Breast epithelium (tissue), 3 donors: Measurements from ENCODE around the gene CDH23.

Experiments
- POLR2AphosphoS5 ChIP-seq, 3 donors: sonication (generic); formaldehyde crosslinking; IDR thresholded peaks; one replicate each; pipeline ENCODE4 v1.6.1; 2017; ENCODE audit warnings: antibody characterized with exemption in 3 of 3
- TF ChIP-seq, protein P1 (sequence below), 3 donors: fragments of 450-650 bp; IDR thresholded peaks; one replicate each; pipeline ENCODE4 v1.5.1; 2016 to 2017; ENCODE audit warnings: antibody characterized with exemption in 3 of 3, mild to moderate bottlenecking in 3 of 3, moderate library complexity in 3 of 3

DNA sequence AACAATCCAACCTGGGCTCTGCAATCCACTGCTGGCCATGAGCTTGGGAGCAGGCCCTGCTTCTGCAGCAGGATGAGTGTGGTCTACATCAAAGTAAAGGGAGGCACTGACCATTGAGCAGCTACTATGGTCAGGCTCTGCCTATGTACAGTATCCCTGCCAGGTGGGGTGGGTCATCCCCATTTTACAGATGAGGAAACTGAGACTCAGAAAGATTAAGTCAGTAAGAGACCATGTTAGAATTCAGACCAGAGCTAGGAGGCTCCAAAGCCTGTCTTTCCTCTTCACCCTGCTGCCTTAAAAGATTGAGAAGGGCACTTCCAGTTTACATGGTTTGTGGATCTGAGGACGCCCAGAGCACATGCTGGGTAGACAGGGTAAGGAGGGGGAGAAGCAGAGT lies 27.1 kb upstream of the CDH23 start:
- TF ChIP-seq POLR2AphosphoS5 (IDR thresholded peaks at IDR 0.05) = no peak
- TF ChIP-seq, protein P1, sequence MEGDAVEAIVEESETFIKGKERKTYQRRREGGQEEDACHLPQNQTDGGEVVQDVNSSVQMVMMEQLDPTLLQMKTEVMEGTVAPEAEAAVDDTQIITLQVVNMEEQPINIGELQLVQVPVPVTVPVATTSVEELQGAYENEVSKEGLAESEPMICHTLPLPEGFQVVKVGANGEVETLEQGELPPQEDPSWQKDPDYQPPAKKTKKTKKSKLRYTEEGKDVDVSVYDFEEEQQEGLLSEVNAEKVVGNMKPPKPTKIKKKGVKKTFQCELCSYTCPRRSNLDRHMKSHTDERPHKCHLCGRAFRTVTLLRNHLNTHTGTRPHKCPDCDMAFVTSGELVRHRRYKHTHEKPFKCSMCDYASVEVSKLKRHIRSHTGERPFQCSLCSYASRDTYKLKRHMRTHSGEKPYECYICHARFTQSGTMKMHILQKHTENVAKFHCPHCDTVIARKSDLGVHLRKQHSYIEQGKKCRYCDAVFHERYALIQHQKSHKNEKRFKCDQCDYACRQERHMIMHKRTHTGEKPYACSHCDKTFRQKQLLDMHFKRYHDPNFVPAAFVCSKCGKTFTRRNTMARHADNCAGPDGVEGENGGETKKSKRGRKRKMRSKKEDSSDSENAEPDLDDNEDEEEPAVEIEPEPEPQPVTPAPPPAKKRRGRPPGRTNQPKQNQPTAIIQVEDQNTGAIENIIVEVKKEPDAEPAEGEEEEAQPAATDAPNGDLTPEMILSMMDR (IDR thresholded peaks at IDR 0.05) = no peak
